GM18507 (cell line): ENCODE measurements around the gene CENPB.
"Not testable (repeated sequence)": the region's sequence is repeated elsewhere in the genome, so short reads cannot be mapped to it uniquely, and the experiment has no call there.

Experiments used
- DNase-seq: peaks from one replicate; pipeline ENCODE4 v3.0.0; 2011; ENCODE audit warnings: low read depth; ENCODE audit not compliant: insufficient read length; ENCODE audit errors: extremely low spot score
- FAIRE-seq: peaks from 2 replicates; lab custom pipeline; 2011; peaks lifted over from hg19 to GRCh38; lab: Jason Lieb, UNC

The CENPB gene

GRCh38 chr20:3795511-3796468 lies 9.2 kb upstream of the CENPB start, which contains the start of gene CDC25B:
Gene CDC25B, plus strand, starts transcription at chr20:3796310. Its CDS starts 222 bp downstream, at chr20:3796532.
- peak; percentile 81 for DNase-seq
- peak; percentile 93 for FAIRE-seq

- no peak for DNase-seq
- FAIRE-seq, result no peak
Measured at GRCh38 chr20:3794701-3795420, 8.3 kb upstream of the CENPB start.

- not testable (repeated sequence) for FAIRE-seq, DNase-seq
Measured at GRCh38 chr20:3794168-3794567, 7.6 kb upstream of the CENPB start.

- FAIRE-seq, DNase-seq: not testable (repeated sequence)
Measured at GRCh38 chr20:3789201-3789600, 2.7 kb upstream of the CENPB start.

- FAIRE-seq (no peak), DNase-seq (no peak)
Measured at GRCh38 chr20:3788685-3789155, 2.2 kb upstream of the CENPB start.

GRCh38 chr20:3787324-3788014 lies 929 bp upstream of the CENPB start:
- FAIRE-seq, result no peak
- no peak for DNase-seq

GRCh38 chr20:3786126-3786484 lies 435 bp downstream of the CENPB start:
- no peak for FAIRE-seq
- DNase-seq, result no peak

GRCh38 chr20:3785240-3786125 lies 1.1 kb downstream of the CENPB start:
- no peak for DNase-seq
- no peak for FAIRE-seq

- DNase-seq (no peak), FAIRE-seq (no peak)
Measured at GRCh38 chr20:3784863-3785239, 1.7 kb downstream of the CENPB start.

GRCh38 chr20:3784216-3784853 lies 2.2 kb downstream of the CENPB start:
- FAIRE-seq (no peak), DNase-seq (no peak)

GRCh38 chr20:3783511-3784195 lies 2.9 kb downstream of the CENPB start:
- DNase-seq (no peak), FAIRE-seq (no peak)

- no peak for FAIRE-seq
Measured at GRCh38 chr20:3783068-3783489, 3.5 kb downstream of the CENPB start.

GRCh38 chr20:3782597-3782996 lies 3.9 kb downstream of the CENPB start:
- DNase-seq, result no peak
- no peak for FAIRE-seq

More at GRCh38 chr20:3783068-3783489, 3.5 kb downstream of the CENPB start:
- no peak for DNase-seq

- DNase-seq (peak; percentile 70), FAIRE-seq (peak; percentile 93)
Measured at GRCh38 chr20:3781153-3781910, 5.2 kb downstream of the CENPB start, which contains the start of gene SPEF1. Gene SPEF1, minus strand, starts transcription at chr20:3781448. Its CDS starts 161 bp downstream, at chr20:3781287.

- FAIRE-seq, result no peak
- no peak for DNase-seq
Measured at GRCh38 chr20:3778976-3779375, 7.6 kb downstream of the CENPB start.

GRCh38 chr20:3777716-3778629 lies 8.6 kb downstream of the CENPB start:
- DNase-seq (no peak), FAIRE-seq (peak; percentile 41)
